OCI-LY1 (cell line): ENCODE measurements around the gene FARSB.

Source experiments
- H2AFZ ChIP-seq: fragments of 200-600 bp; sonication (generic), shearing (Covaris generic); 2 replicates; pipeline ENCODE4 v1.6.0; 2014; ENCODE audit warnings: antibody characterized with exemption, mild to moderate bottlenecking, low read length
- H3F3A ChIP-seq: fragments of 200-600 bp; sonication (generic), shearing (Covaris generic); 2 replicates; pipeline ENCODE4 v1.6.0; 2014; ENCODE audit warnings: mild to moderate bottlenecking, antibody characterized with exemption, low read length, moderate library complexity; ENCODE audit not compliant: insufficient read depth
- H3K27ac ChIP-seq: fragments of 200-600 bp; sonication (generic); 2 replicates; pipeline ENCODE4 v1.5.1; 2014; ENCODE audit warnings: low read length, mixed run types, mild to moderate bottlenecking, low read depth; ENCODE audit not compliant: poor library complexity, severe bottlenecking
- H3K27me3 ChIP-seq: fragments of 200-600 bp; sonication (generic); 2 replicates; pipeline ENCODE4 v1.6.0; 2014; ENCODE audit warnings: antibody characterized with exemption, mild to moderate bottlenecking, low read length, moderate library complexity; ENCODE audit not compliant: insufficient read depth
- H3K36me3 ChIP-seq: fragments of 200-600 bp; sonication (generic); 2 replicates; pipeline ENCODE4 v1.6.1; 2014; ENCODE audit warnings: mild to moderate bottlenecking, antibody characterized with exemption, low read length, moderate library complexity, mixed read lengths; ENCODE audit not compliant: insufficient read depth
- H3K4me1 ChIP-seq: fragments of 200-600 bp; sonication (generic); 2 replicates; pipeline ENCODE4 v1.5.1; 2014; ENCODE audit warnings: mild to moderate bottlenecking, low read length, moderate library complexity; ENCODE audit not compliant: insufficient read depth, severe bottlenecking
- H3K4me2 ChIP-seq: fragments of 200-600 bp; sonication (generic), shearing (Covaris generic); 2 replicates; pipeline ENCODE4 v1.6.1; 2014; ENCODE audit warnings: low read length
- H3K4me3 ChIP-seq: fragments of 200-600 bp; sonication (generic); 2 replicates; pipeline ENCODE4 v1.5.1; 2014; ENCODE audit warnings: low read length, low read depth, mild to moderate bottlenecking, mixed read lengths; ENCODE audit not compliant: poor library complexity, severe bottlenecking
- H3K79me2 ChIP-seq: fragments of 200-600 bp; shearing (Covaris generic); 2 replicates; pipeline ENCODE4 v1.6.1; 2016; ENCODE audit warnings: mixed run types, low read length, mixed read lengths; ENCODE audit not compliant: insufficient read depth
- H3K9ac ChIP-seq: fragments of 200-600 bp; sonication (generic), shearing (Covaris generic); 2 replicates; pipeline ENCODE4 v1.6.1; 2014; ENCODE audit warnings: mild to moderate bottlenecking, low read length, mixed read lengths
- H3K9me2 ChIP-seq: fragments of 200-600 bp; sonication (generic), shearing (Covaris generic); 2 replicates; pipeline ENCODE4 v1.6.1; 2014; ENCODE audit warnings: low read depth, mild to moderate bottlenecking, low read length, mixed read lengths
- H3K9me3 ChIP-seq: fragments of 200-600 bp; shearing (Covaris generic); 2 replicates; pipeline ENCODE4 v1.6.1; 2014; ENCODE audit warnings: low read length, mixed read lengths
- H4K20me1 ChIP-seq: fragments of 200-600 bp; sonication (generic), shearing (Covaris generic); 2 replicates; pipeline ENCODE4 v1.6.0; 2016; ENCODE audit warnings: mild to moderate bottlenecking, low read length; ENCODE audit not compliant: insufficient read depth
- EZH2 ChIP-seq: fragments of 200-600 bp; sonication (generic), shearing (Covaris generic); IDR thresholded peaks from 2 replicates; pipeline ENCODE4 v1.8.0; 2017; ENCODE audit warnings: borderline replicate concordance, mixed run types, mild to moderate bottlenecking, antibody characterized with exemption, low read length, moderate library complexity, mixed read lengths
- TF ChIP-seq, protein P1 (sequence below): fragments of 200-600 bp; sonication (generic), shearing (Covaris generic); IDR thresholded peaks from 2 replicates; pipeline ENCODE4 v1.5.1; 2017; ENCODE audit warnings: mild to moderate bottlenecking, antibody characterized with exemption, low read length, moderate library complexity, mixed read lengths

The FARSB gene

DNA sequence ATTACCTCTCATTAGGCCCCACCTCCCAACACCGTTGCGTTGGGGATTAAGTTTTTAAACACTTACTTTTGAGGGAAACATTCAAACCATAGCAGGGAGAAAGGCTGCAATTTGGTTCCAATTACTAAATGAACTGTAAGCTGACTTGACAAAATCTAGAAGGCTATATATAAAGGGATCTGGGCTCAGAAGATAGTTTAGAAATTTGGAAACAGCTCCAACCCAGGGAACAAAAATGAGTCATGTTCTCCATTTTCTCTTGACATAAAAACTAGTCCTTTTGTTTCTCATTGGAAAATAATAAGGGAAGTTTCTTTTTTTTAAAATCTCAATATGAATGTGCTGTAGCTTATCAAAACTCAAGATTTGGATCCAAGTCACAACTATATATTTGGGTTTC is 33.0 kb upstream of the FARSB start:
- Histone ChIP-seq H3K9me2 (no peaks in the 10 kb centered on the region), H3K4me3 (no peak overlapping the region), H3K9ac (no peak overlapping the region), H3F3A (no peaks in the 10 kb centered on the region), H3K36me3 (no peaks in the 10 kb centered on the region; the same call in 1 of the 2 replicates), H3K79me2 (no peaks in the 10 kb centered on the region), H3K9me3 (no peaks in the 10 kb centered on the region), H2AFZ (no peak overlapping the region), H4K20me1 (no peaks in the 10 kb centered on the region), H3K27me3 (no peaks in the 10 kb centered on the region), H3K4me1 (peaks cover 3% of the 10 kb centered on the region), H3K27ac (no peak overlapping the region), H3K4me2 (no peak overlapping the region)
- TF ChIP-seq, protein P1, sequence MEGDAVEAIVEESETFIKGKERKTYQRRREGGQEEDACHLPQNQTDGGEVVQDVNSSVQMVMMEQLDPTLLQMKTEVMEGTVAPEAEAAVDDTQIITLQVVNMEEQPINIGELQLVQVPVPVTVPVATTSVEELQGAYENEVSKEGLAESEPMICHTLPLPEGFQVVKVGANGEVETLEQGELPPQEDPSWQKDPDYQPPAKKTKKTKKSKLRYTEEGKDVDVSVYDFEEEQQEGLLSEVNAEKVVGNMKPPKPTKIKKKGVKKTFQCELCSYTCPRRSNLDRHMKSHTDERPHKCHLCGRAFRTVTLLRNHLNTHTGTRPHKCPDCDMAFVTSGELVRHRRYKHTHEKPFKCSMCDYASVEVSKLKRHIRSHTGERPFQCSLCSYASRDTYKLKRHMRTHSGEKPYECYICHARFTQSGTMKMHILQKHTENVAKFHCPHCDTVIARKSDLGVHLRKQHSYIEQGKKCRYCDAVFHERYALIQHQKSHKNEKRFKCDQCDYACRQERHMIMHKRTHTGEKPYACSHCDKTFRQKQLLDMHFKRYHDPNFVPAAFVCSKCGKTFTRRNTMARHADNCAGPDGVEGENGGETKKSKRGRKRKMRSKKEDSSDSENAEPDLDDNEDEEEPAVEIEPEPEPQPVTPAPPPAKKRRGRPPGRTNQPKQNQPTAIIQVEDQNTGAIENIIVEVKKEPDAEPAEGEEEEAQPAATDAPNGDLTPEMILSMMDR, result no peak
- TF ChIP-seq EZH2, result no peak

DNA sequence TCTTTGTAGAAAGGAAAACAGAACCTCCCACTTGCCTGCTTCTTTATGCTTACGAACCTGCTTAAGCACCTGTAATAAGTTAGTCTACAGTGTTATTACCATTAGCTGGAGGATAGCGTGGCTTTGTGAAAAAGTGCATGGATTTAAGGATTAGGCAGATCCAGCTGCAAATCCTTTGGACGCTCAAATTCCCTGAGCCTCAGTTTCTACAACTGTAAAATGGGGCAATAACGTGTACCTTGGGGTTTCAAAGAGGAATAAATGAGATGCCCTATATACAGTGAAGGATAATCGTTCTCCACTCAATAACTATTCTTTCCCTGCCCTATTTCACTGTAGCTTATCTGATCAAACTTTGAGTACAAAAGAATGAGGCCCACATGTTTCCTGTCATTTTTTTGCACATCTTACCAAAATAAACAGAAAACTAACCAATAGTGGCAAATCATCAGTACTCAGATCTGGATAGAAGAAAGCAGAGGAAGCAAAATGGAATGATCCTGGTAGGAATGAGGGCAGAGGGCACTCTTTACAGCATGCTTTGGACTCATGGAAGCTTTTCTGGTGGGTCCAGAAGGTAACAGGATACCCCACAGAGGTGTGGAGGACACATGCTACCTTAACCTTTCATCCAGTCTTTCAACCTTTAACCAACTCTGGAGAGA is 30.3 kb upstream of the FARSB start:
- Histone ChIP-seq H3F3A (no peaks in the 10 kb centered on the region), H3K4me1 (peaks cover 3% of the 10 kb centered on the region), H3K9me2 (no peaks in the 10 kb centered on the region), H3K9ac (no peak overlapping the region), H4K20me1 (no peaks in the 10 kb centered on the region), H3K27me3 (no peaks in the 10 kb centered on the region), H3K79me2 (no peaks in the 10 kb centered on the region), H3K27ac (no peak overlapping the region), H3K36me3 (no peaks in the 10 kb centered on the region), H3K4me2 (no peak overlapping the region), H3K4me3 (no peak overlapping the region), H3K9me3 (no peaks in the 10 kb centered on the region), H2AFZ (no peak overlapping the region)
- no peak for TF ChIP-seq EZH2
- TF ChIP-seq, protein P1, result no peak

DNA sequence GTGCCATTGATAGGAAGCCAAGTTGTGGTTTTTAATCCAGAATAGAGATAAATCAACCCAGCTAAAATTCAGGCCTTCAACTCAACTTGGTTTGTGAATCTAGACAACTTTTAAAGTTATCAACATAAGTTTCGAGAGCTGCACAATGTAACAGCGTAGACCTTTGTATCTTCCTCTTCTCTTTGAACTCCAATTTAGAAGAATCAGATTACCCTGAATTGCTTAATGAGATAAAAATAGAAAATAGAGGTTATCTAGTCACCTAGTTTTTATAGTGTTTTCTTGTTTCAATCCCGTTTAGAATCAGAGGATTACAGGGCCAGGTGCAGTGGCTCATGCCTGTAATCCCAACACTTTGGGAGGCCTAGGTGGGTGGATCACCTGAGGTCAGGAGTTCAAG is 27.9 kb upstream of the FARSB start:
- H3K9ac ChIP-seq, result no peak overlapping the region
- H3K4me2 ChIP-seq, result no peak overlapping the region
- no peak overlapping the region for H3K27ac ChIP-seq
- H2AFZ ChIP-seq, result no peak overlapping the region
- H3K36me3 ChIP-seq, result no peaks in the 10 kb centered on the region
- H3K4me3 ChIP-seq, result no peak overlapping the region
- TF ChIP-seq, protein P1, result no peak
- TF ChIP-seq EZH2, result no peak
- no peaks in the 10 kb centered on the region for H3K4me1 ChIP-seq
- H4K20me1 ChIP-seq, result no peaks in the 10 kb centered on the region
- H3K9me2 ChIP-seq, result no peaks in the 10 kb centered on the region
- H3K9me3 ChIP-seq, result no peaks in the 10 kb centered on the region
- H3K27me3 ChIP-seq, result no peaks in the 10 kb centered on the region
- no peaks in the 10 kb centered on the region for H3K79me2 ChIP-seq
- no peaks in the 10 kb centered on the region for H3F3A ChIP-seq
